Activated CD8-positive, alpha-beta memory T cell treated with anti-CD3 and anti-CD28 coated beads, Interleukin-2, amount 50 U/mL, for 1 hour (primary cell): Measurements from ENCODE around the gene MLPH.

Experiments used
- DNase-seq: peaks from one replicate; pipeline ENCODE4 v3.0.0-alpha.2; 2020; ENCODE audit errors: extremely low read depth

MLPH gene

DNA sequence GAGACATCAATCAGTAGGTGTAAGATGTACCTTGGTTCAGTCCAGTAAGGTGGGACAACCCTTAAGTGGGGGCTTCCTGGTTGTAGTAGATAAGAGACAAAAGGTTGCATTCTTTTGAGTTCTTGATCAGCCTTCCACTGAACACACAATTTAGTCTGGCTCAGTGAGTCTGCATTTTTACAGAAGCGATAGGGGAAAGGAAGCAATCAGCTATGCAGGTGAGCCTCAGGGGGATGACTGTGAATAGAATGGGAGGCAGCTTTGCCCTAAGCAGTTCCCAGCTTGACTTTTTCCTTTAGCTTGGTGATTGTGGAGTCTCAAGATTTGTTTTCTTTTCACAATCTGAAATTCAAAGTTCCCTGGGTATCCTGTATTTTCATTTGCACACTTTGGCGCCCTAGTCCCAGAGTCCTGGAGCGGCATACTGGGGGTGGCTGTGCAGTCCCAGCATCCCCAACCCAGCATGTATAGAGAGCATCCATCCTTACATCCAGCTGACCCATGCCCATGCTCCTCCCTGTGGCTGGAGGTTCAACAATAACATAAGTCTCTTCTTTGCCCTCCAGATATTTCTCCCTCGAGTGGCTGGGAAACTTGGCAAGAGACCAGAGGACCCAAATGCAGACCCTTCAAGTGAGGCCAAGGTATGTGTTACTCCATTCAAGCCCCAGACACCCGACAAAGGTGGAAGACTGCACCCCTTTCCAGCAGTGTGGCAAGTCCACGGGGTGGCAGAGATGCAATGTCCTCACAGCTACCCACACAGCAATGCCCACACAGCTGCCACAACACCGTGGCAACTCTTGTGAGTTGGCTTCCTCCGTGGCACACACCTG, 59.2 kb downstream of the MLPH start:
- no peak for DNase-seq

DNA sequence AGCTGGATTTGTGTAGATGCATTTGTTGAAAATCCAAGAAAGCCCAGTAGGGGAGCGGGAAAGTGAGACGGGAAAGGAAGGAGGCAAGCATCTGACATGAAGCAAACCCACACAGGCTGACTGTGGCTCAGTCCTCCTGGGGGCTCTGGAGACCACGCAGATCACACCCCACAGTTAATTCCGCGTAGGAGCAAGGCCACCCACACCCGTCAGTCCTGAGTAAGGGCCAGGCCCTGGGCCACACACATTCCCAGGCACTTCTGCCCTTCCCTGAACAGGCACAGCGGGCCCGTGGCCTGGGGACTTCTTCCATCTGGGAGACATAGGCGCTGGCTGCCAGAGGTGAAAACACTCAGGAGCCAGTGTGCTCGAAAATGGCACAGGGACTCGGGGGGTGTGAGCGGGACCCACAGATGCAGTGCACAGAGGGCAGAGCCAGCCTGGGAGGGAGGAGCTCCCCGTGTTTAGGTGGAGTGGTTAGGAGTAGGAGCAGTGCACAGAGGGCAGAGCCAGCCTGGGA, 59.9 kb downstream of the MLPH start:
- DNase-seq = no peak

DNA sequence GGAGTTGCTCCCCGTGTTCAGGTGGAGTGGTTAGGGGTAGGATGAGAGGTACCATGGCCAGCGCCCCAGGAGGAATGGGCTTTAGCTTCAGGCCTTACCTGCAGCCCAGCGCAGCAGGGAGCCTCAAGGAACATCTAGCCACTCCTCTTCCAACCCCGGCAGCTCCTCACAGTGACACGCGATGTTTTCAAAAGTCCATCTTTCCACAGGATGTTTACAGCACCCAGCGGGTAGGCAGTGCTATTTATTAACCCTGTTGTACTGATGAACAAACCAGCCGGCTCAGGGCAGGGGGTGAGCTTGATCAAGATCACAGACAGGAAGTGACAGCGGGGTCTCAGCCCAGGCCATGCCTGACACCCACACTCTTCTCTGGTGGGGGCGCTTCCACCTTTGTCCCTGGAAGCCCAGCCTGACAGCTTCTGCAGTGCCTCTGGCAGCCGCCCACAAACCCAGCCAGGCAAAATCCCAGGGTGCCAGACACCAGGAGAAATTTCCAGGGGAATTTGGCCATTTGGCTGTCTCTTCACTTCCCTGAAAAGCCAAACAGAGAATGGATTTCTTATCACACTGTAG, 60.9 kb downstream of the MLPH start:
- no peak for DNase-seq

DNA sequence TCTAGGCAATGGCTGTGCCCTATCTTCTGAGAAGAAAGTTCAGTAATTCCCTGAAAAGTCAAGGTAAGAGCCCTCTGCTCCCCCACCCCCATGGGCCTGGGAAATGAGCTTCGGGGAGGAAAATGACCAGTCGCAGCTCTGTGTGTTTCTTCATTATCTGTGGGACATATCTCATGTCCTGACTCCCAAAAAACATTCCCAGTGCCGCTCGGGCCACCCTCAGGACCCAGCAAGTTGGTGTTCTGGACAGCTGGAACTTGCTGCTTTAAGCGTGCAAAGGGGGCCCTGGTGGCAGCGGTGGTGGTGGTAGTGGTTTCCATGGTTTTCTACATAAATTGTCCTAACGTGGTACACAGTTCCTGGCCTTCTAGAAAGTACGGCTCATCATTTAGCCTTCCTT, 62.2 kb downstream of the MLPH start:
- no peak for DNase-seq

DNA sequence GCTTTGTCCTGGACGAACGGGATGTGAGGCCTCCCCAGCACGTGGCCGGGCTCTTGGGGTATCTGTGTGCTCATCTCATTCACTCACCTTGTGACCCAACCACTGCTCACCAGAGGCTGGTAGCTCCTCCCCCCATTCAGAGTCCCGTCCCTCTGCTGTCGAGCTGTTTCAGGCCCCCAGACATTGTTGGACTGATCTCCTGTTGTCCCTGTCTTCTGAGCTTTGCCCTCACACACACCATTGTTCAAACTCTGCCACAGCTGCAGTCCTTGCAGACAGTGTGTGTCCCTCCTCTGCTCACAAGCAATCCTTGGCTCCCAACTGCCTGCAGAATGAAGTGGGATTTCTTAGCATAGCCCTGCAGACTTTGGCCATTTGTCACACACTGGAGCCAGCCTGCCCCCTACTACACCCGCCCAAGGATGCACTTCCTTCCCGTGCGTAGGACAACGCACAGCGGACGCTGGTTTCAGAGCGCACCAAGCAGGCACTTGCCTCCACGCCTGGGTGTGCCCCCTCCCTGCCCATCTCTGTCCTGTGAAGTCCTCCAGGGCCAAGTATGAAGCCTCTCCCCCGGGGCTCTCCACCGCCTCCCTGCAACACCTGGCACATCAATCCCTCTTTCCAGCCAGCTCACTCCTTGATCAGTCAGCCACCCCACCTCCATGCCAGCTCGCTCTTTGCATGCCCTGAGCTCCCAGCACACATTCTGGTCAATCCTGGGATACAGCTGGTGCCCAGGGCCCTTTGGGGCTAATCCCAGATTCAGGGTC, 62.8 kb downstream of the MLPH start:
- DNase-seq = no peak

DNA sequence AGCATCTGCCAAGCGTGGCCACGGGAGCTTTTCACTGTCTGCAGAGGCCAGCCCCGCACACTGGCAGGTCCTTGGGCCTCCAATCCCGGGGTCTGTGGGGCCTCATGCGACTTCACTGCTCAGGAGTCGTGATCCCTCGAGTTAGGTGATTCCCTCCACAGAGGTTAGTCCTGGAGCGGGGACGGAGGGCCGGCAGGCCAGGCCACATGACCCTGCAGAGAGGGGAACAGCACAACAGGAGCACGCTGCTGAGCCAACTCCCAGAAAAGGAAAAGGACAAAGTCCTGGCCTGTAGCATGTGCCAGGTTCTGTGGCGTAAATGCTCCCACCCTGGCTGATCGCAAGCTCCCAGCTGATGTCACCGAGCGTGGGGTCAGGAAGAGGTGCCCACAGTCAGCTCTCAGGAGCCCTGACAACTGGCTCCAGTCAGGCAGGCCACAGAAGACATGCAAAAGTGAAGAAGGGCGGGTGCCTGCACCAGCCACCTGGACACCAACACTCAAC, 64.1 kb downstream of the MLPH start:
- no peak for DNase-seq

DNA sequence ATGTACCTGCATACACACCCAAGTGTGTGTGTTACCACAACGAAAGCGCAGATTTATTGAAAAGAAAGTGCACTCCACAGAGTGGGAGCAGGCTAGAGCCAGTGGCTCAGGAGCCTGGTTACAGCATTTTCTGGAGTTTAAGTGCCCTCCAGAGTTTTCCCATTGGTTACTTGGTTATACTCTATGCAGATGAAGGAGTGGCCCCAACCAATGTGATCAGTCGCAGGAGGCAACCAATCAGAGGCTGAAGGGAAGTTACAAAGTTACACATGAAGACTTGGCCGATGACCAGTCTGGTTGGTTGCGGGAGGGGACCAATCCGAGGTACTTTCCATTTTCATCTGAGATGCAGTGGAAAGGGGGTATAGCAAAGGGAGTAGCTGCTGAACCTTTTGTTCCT, 65.9 kb downstream of the MLPH start:
- no peak for DNase-seq

DNA sequence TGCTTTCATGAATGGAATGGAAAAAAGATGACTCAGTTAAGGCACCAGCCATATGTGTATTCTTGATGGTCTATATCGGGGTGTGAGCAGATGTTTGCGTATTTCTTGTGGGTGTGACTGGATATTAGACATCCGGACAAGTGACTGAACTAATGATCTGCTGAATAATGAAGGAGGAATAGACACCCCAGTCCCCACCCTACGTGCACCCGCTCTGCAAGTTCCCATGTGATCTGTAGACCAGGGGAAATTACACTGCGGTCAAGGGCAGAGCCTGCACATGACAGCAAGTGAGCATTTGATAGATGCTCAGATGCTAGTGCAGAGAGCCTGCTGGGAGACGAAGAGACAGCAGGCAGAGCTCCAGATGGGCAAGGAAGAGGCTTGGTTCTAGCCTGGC, 66.9 kb downstream of the MLPH start:
- no peak for DNase-seq

DNA sequence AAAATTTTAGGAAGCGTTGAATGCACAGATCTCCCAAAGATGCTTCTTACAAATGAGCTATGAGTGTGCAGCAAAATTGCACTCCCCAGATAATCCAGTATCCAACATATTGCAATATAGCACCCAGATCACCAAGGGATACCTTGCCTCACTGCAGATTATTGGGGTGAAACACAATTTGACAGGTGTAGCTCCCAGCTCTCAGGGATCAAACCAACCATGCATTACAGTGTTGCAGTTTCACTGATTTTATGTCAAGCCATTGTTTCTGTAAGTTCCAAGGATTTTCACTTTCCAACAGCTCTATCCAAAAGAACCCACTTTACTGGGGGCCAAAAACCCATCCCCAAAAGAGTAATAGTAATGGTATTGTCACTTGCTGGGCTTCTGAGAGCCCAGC, 68.5 kb downstream of the MLPH start:
- no peak for DNase-seq

DNA sequence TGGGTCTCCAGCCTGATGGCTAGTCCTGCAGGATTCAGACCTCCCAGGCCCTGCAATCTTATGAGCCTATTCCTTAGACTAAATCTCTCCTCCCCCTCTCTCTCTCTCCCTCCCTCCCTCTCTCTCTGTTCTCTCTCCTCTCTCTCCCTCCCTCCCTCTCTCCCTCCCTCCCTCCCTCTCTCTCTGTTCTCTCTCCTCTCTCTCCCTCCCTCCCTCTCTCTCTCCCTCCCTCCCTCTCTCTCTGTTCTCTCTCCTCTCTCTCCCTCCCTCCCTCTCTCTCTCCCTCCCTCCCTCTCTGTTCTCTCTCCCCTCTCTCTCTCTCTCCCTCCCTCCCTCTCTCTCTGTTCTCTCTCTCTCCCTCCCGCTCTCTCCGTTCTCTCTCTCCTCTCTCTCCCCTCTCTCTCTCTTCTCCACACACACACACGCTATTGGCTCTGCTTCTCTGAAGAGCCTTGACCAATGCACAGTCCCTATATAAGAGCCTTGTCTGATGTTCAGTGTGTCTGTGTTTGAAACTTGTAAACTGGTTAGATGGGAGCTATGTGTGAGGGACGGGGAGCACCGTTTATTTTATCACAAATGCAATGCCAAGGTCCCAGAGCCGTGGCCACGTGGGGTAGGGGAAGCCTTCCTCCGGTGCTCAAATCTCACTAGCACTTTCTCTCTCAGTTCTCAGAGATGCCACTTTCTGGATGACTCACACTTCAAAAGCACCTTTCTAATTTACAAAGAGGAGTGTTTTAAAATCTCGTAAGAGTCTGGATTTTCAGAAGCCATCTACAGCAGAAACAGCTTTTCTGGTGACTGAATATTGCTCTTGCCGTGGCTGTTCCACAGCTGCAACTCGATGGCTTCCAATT, 70.0 kb downstream of the MLPH start:
- no peak for DNase-seq

DNA sequence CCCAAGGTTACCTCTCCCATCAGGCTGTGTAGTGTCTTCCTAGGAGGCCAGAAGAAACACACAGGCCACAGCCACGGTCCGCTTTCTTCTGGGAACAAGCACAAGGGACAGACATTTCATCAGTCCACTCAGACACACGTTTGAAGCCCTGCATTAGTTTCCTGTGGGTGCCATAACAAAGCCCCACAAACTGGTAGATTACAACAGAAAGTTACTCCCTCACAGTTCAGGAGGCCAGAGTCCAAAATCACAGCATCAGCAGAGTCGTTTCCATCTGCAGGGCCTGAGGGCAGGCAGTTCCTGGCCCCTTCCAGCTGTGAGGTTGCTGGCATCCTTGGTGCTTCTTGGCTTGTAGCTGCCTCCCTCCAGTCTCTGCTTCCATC, 70.6 kb downstream of the MLPH start:
- DNase-seq = no peak

DNA sequence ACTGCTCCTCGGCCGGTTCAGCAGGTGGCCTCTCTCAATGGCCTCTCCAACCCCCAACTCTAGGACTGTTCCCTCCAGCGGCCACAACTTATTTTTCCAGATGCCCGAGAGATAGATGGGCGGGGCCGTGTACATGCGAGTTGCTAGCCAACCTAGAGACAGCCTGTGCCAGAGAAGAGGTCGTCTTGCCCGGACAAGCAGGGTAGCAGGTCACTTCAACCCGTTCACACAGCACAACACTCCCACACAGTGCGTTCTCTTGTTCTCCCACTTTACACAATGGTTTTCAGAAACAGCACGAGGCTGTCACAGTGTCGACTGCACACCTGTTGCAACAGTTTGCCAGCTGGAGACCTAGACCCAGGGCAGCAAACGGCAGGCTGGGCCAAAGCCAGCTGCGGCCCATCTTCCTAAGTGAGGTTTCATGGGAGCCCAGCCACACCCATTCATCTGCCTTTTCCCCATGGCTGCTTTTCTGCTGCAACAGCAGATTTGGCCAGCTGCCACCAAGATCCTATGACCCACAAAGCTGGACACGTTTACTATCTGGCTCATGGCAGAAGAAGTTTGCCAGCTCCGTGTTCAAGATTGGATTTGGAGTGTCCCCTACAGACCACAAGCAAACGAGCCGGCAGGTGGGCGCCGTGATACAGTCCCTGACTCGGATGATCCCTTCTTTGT, 72.0 kb downstream of the MLPH start:
- DNase-seq = no peak

DNA sequence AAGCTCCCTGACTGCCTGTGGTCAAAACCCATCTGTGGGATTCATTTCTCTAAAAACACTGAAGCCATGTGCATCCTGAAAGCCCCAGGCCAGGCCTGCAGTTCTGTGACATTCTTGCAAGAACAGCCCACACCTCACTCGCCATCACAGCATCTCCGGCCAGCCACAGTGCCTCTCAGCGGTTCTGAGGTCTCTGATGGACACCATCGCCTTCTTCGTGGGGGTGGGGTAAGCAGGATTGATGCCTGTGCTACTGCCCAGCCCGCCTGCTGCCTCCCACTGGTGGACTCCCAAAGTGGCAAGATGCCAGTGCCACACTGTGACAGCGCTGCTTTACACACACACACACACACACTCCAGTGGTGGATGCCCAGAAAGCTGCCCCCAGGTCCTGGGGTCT, 74.2 kb downstream of the MLPH start:
- DNase-seq = no peak

DNA sequence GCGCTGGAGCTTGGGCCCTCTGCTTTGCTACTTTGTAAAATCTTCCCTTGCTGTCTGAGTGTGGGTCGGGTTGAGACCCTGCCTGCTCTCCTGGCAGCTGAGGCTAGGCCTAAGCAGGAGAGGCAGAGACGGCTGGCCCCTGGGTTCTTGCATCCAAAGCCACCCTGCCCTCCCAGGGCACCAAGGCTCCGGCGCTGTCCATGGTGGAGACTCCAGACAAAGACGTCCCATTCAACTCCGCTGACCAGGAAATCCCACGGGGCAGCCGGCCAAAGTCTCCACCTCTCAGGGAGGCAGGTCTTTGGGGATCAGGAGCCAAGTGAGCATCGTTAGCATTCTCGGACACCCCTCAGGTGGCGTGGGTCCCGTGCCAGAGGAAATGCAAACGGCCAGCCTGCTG, 76.8 kb downstream of the MLPH start:
- DNase-seq = no peak

DNA sequence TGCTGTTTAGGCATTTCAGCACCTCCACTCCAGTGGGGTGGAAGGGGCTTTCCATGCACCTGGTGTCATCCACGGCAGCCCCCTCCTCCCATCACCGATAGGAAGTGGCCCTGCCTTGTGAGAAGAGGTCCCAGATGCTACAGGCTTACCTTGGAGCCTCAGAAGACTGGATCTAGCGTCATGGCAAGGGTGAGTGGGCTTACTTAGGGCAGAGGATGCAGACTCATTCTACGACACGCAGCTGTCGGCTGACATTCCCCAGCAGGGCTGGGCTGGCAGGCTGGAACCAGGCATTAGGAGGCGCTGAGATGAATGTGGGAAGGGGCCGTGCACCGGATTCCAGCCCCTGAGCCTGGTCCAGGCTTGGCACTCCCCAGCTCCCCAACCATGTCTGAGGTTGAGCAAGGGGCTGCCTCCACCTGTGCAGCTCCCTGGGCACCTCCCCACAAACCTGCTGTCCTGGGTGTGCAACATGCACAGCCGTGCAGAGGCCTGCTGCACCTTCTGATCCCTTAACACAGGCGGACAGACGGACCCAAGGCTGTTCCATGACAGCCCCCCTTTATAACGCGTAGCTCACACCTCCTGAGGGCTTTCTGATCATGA, 77.6 kb downstream of the MLPH start:
- no peak for DNase-seq

DNA sequence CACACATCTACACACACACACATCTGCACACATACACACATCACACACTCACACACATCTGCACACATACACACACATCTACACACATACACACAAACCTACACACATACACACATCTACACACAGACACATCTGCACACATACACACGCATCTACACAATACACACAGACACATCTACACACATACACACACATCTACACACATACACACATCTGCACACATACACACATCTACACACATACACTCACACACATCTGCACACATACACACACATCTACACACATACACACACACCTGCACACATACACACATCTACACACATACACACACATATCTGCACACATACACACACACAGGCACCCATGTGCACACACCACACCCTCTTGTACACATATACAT, 78.9 kb downstream of the MLPH start:
- DNase-seq = no peak

DNA sequence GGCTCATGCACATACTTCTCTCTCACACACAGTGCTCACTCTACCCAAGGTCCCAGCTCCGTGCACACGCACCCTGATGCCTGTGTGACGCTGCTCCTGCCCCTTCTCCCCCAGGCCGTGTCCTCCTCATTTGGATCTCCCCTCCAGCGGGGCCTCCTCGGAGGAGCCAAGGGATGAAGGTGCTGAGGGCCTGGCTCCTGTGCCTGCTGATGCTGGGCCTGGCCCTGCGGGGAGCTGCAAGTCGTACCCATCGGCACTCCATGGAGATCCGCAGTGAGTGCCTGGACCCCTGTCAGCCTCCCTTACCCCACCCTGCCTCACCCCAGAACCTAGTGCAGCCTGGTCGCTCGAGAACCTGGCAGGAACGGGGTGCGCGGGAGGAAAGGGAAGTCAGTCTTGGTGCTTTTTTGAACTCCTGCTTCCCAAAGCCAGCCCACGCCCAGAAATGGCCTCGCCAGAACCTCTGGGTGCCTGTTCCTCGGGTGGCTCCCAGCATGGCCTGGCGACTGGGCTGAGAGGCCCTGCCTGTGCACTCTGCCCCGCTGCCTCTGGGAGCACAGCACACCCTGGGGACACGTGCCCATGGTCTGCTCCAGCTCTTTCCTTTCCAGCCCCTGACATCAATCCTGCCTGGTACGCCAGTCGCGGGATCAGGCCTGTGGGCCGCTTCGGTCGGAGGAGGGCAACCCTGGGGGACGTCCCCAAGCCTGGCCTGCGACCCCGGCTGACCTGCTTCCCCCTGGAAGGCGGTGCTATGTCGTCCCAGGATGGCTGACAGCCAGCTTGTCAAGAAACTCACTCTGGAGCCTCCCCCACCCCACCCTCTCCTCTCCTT, 79.6 kb downstream of the MLPH start, which contains the start of gene PRLH:
Gene PRLH, plus strand, starts transcription at position 174 of the 835 bp plus-strand sequence. Its CDS starts 0 bp downstream, at position 174.
- DNase-seq = no peak

DNA sequence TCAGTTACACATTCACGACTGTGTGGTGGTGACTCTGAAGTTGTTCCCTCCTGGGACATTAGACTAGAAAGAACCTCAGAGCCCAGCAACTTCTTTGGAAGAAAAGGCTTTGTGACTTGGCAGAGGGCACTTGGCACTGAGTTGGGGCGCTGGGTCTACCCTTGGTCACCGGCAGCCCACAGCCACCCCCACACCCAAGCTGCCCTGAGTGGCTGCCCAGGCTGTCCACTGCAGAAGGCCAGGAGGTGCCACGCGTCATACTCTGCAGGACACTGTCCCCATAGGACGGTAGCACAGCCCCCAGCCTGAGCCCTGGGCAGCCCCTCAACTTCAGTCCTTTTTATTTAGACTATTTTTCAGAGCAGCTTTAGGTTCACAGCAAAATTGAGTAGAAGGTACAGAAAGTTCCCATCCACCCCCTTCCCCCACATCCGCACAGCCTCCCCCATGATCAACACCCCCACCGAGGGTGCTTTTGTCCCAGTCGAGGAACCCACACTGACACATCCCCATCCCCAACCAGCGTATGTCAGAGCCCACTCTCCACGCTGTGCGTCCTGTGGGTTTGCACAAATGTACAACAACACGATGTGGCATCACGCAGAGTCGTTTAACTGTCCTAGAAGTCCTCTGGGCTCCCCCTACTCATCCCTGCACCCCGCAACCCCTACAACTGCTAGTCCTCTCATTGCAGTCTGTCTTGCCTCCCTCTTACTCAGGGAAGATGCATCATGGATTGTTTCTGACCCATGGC, 80.4 kb downstream of the MLPH start:
- no peak for DNase-seq
